Stimulated activated CD4-positive, alpha-beta T cell treated with anti-CD3 and anti-CD28 coated beads, TNF-alpha, amount 100 ng/mL, for 48 hours (primary cell): ENCODE data around the gene IQGAP3.
"Not testable (repeated sequence)": the region's sequence is repeated elsewhere in the genome, so short reads cannot be mapped to it uniquely, and the experiment has no call there.

Source experiments
- DNase-seq, 3 donors: peaks; one replicate each; pipeline ENCODE4 v3.0.0-alpha.2; 2020; ENCODE audit warnings: low read depth in 3 of 3

Gene IQGAP3

GRCh38 chr1:156566436-156566835 lies 5.9 kb downstream of the IQGAP3 start:
- no peak for DNase-seq

GRCh38 chr1:156565519-156565918 lies 6.8 kb downstream of the IQGAP3 start:
- DNase-seq: no peak

DNA sequence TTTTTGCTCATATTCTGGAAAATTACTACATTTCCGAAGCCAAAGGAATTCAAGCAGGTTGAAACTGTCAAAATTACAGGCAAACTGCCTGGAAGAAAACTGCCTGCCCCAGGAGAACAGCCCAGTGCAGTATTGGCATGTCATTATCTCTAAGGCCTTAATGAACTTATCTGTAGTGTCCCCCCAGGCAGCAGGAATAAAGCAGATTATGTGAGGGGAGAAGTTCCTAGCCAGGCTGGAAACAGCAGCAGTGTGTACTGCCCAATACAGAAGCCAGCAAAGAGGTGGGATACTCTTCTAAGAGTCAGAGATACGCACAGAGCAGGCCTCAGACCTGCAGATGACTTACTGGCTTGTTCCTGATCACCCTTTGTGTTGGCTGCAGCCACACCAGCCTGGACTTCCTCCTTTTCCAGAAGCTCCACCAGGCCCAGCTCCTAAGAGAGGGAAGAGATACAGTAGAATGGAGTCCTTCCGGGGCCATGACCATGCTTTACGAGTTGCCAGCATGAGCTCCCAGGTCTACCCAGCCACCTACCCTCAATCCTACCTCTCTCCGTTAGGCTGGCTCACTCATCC lies 11.7 kb downstream of the IQGAP3 start:
- DNase-seq: no peak

DNA sequence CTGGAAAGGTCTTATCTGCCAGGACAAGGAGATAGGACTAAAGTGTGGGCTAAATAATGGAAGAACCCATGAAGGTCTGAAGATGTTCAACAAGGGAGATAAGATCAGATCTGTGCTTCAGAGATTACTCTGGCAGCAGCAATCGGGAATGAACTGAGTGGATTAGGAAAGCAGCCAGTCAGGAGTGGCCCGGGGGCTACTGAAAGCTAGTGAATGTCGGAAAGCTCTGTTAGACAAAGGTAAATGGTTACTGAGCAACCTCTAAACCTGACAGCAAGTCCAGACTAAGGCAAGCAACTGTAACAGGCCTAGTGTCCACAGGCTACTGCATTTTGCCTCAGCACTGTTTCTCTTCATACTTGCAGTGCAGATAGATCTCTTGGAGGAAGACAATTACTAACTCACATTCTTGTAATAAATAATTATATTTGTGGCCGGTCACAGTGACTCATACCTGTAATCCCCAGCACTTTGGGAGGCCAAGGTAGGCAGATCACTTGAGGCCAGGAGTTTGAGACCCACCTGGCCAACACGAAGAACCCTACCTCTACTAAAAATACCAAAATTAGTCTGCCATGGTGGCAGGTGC lies 12.5 kb downstream of the IQGAP3 start:
- DNase-seq: no peak

DNA sequence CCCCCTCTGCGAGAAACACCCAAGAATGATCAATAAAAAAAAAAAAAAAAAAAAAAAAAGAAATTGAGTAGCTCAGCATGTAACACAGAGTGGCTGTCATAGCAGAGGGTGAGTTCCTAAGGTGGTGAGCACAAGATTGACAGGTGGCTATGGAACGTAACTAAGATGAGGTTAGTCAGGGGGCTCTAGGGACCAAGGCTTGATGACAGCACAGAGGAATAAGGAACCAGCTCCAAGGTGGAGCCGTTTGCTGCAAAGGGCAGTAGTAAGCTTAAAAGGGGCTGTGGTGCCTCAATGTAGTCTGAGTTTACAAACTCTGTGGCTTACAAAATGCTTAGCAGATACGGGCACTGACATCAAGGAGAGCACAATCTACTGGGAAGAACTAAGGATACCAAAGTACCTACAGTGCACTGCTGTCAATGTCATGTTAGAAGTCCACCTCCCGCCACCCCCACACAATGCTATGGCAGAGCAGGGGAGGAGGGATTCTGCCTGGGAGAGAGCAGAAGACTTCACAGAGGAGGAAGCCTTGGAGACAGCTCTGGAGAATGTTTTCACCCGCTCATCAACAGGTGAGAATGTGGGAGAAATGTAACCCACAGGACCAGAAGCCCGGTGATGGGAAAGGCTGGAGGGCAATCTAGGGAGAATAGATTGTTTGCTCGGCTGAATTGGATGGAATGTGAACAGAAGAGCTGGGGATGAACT lies 13.1 kb downstream of the IQGAP3 start:
- no peak for DNase-seq

DNA sequence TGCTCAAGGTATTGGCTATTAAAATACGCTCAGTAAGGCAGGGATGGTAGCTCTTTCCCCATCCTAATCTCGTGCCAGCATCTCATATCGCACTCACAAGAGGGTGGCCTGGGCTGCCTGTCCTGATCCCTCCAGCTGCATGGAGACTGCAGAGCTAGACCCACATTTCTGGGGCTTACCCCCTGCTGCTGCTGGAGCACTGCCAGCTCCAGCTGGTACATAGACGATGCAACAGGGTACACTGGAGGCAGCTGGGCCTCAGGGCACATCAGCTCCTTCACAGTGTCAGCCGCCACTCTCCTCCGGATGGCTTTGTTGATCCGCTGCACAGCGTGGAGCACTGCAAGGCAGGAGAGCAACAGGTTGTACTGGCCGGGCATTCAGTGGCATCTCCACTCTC lies 16.0 kb downstream of the IQGAP3 start:
- no peak for DNase-seq

GRCh38 chr1:156555715-156556114 lies 16.6 kb downstream of the IQGAP3 start:
- no peak for DNase-seq

- DNase-seq: no peak
Observed at GRCh38 chr1:156554971-156555370, 17.4 kb downstream of the IQGAP3 start.

DNA sequence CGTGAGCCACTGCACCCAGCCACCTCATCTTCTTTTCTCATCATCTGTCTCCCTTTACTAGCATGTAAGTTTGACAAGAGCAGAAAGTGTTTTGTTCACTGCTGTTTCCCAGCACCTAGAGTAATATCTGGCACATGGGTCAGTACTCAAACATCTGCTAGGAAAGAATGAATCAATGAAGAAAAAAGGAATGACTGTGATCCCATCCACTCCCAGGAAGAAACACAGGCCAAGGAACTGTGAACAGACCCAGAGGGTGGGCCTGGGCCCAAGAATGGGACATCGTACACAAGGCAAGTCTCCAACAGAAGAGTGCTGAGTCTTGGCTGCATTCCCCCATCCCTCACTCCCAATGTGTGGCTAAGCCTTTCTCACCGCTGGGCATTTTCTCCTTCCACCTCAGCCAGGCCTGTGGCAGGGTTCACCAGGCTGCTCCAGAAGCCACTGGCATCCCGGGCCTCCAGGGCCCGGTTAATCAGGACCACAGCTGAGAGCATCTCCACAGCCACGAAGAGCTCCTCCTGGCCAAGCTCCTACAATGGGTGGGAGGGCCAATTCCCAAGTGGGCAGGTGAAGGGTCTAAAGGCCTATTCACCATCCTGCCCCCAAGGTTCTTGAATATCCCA lies 18.4 kb downstream of the IQGAP3 start:
- no peak for DNase-seq

GRCh38 chr1:156552937-156553336 lies 19.4 kb downstream of the IQGAP3 start:
- not testable (repeated sequence) for DNase-seq

GRCh38 chr1:156552518-156552917 lies 19.8 kb downstream of the IQGAP3 start:
- no peak for DNase-seq

- no peak for DNase-seq
Observed at GRCh38 chr1:156551869-156552268, 20.5 kb downstream of the IQGAP3 start.

DNA sequence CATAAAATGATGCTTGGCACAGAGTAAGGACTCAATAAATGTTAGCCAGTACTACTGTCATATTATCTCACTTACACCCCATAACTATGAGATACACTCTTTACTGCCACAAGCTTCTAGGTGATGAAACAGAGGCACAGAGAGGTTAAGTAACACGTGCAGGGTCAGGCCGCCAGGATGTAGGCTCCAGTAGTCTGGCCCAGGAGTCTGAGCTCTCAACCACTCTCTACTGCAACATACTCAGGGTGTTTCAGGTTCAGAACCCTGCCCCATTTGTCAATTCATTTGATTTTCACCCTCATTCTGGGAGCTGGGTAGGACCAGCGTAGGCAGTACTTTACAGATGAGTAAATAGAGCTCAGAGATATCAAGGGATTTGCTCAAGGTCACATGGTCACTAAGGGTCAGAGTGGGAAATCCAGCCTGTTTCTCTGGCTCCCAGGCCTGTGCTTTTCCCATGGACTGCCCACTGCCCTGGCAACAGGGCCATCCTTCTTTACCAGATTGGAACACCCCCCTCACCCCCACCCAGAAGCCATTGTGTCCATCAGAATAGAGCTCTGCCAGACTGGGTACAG lies 21.2 kb downstream of the IQGAP3 start:
- no peak for DNase-seq

DNA sequence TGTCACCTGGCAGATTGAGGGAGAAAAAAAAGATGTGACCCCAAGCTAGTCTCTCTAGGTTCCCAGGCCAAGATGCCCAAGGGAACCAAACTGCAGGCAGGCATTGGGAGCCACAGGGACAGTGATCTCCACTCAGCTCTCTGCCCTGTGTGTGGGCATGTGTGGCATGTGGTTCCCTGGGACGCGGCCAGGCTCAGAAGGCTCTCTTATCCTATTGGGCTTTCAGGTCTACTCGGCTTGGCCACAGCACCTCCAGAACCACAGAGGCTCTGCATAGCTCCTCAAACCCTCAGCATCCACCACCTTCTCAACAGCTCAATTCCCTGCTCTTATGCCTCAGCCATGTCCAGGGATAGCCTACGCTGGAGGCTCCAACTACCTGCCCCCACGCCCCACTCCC lies 22.0 kb downstream of the IQGAP3 start:
- no peak for DNase-seq

DNA sequence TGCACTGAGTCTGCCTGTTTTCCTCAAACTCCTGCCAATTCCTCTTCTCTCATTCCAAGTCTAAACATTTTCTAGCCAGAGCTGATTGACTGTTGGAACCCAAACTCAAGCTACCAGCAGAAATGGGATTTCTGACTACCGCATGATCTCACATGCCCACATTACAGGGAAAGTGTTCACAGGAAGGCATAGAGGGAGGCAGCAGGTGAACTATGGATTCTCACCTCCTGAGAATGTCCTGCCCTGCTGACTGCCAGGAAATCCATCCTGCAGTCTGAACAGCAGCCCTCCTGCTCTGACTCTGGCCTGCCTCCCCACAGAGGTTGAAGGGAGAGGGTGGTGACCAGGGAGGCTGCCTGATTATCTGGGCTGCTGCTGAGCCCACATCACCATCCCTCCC lies 22.5 kb downstream of the IQGAP3 start:
- DNase-seq: no peak

DNA sequence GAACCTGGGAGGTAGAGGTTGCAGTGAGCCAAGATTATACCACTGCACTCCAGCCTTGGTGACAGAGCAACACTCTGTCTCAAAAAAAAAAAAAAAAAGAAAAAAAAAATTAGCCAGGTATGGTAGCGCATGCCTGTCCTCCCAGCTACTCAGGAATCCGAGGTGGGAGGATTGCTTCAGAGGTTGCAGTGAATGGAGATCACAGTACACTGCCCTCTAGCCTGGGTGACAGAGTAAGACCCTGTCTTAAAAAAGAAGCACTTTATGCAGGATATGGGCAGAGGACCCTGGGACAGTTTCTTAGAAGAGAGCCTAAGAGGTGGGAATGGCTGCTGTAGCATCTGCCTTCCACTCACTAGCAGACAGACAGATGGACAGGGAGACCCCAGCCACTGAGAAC lies 23.0 kb downstream of the IQGAP3 start:
- no peak for DNase-seq

GRCh38 chr1:156547982-156548381 lies 24.4 kb downstream of the IQGAP3 start:
- no peak for DNase-seq

- DNase-seq: no peak
Observed at GRCh38 chr1:156547434-156547833, 24.9 kb downstream of the IQGAP3 start.

- no peak for DNase-seq
Observed at GRCh38 chr1:156546267-156546666, 26.1 kb downstream of the IQGAP3 start.

DNA sequence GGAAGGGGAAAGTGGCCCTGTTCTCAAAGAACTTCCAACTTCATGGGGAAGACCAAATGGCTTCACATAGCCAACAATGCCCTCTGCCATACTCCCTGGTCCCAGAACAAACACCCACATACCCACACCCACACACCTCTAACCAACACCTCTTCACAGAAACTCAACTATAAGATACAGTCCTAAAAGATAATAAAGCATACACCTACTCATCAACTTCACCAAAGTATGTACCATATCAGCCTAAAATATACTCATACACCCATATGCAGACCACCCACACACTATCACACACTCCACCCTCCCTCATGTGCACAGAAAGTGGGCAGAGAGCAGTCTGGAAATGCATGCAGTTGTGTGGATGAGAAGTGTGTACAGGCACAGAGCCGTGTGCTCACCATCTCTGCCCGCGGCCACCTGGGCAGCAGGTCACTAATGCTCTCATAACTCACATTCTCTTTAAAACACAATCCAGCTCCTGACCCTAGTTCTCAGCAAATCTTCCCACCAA lies 27.7 kb downstream of the IQGAP3 start:
- DNase-seq: no peak

- DNase-seq: no peak
Observed at GRCh38 chr1:156543066-156543465, 29.3 kb downstream of the IQGAP3 start.

DNA sequence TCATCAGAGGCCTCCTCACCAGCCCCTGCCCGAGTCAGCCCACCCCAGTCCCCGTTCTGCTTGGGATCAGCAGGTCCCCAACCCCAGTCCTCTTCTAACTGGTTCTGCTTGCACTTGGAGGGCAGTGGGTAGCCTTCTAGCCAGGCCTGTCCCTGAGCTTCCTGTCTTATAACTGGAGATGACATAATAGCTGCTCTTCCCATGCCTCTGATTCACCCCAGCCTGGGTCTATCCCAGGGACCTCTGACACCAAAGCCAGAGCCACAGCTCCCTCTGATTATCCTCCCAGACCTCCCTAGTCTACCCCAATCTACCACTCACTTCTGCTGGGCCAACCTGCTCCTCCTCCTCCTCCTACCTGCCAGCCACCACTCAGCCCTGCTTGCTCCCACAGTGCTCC lies 31.4 kb downstream of the IQGAP3 start:
- no peak for DNase-seq
